SK-N-SH (cell line): ENCODE measurements around the gene IL6ST.

Experiments
- ELF1 ChIP-seq: IDR thresholded peaks from 2 replicates; pipeline ENCODE4 v1.4.0; 2012
- TAF1 ChIP-seq: IDR thresholded peaks from 2 replicates; pipeline ENCODE4 v1.6.1; 2012; ENCODE audit warnings: low read depth, mild to moderate bottlenecking, low read length, moderate library complexity, borderline replicate concordance
- TF ChIP-seq, protein P1 (sequence below): fragments of 200-600 bp; sonication (generic); IDR thresholded peaks from 2 replicates; pipeline ENCODE4 v1.6.1; 2017; ENCODE audit warnings: antibody characterized with exemption, mild to moderate bottlenecking, moderate library complexity

DNA sequence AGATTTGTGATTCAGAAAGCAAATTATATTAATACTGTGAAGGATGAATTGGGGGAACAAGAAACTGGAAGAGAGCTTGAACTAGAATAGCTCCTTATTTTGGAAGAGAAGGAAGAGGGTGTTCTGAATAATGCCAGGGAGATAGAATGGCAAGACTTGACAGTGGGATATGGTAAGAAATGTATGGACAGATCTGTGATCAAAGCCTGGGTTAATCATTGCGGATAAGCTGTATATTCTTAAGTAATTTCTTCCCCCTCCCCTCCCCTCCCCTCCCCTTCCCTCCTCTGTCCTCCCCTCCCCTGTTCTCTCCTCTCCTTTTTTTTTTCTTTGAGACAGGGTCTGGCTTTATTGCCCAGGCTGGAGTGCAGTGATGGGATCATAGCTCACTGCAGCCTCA is 10.1 kb upstream of the IL6ST start:
- TF ChIP-seq TAF1 (no peak), ELF1 (no peak)
- TF ChIP-seq, protein P1, sequence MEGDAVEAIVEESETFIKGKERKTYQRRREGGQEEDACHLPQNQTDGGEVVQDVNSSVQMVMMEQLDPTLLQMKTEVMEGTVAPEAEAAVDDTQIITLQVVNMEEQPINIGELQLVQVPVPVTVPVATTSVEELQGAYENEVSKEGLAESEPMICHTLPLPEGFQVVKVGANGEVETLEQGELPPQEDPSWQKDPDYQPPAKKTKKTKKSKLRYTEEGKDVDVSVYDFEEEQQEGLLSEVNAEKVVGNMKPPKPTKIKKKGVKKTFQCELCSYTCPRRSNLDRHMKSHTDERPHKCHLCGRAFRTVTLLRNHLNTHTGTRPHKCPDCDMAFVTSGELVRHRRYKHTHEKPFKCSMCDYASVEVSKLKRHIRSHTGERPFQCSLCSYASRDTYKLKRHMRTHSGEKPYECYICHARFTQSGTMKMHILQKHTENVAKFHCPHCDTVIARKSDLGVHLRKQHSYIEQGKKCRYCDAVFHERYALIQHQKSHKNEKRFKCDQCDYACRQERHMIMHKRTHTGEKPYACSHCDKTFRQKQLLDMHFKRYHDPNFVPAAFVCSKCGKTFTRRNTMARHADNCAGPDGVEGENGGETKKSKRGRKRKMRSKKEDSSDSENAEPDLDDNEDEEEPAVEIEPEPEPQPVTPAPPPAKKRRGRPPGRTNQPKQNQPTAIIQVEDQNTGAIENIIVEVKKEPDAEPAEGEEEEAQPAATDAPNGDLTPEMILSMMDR: no peak
